Activated gamma-delta T cell treated with Interleukin-2 at 50 U/mL for 16 hours (primary cell): ENCODE data around the gene SGMS1.
"Not testable (repeated sequence)": the region's sequence is repeated elsewhere in the genome, so short reads cannot be mapped to it uniquely, and the experiment has no call there.

Experiments used
- DNase-seq: peaks from one replicate; pipeline ENCODE4 v3.0.0-alpha.2; 2020

The SGMS1 gene

GRCh38 chr10:50503661-50504320 is 120.0 kb downstream of the SGMS1 start:
- DNase-seq = no peak

DNA sequence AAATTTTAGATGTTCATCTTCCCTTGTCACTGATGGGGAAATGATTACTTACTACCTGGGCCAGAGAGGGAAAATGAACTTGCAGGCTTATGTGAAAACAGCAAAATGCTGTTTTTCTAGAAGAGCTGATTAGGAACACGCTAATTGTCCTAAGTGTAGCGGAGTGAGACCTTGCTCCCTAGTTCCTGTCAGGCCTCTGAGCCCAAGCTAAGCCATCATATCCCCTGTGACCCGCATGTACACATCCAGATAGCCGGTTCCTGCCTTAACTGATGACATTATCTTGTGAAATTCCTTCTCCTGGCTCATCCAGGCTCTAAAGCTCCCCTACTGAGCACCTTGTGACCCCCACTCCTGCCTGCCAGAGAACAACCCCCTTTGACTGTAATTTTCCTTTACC is 120.6 kb downstream of the SGMS1 start:
- DNase-seq = not testable (repeated sequence)

GRCh38 chr10:50501924-50502452 is 121.8 kb downstream of the SGMS1 start:
- DNase-seq = no peak

GRCh38 chr10:50501478-50501877 is 122.3 kb downstream of the SGMS1 start:
- no peak for DNase-seq

DNA sequence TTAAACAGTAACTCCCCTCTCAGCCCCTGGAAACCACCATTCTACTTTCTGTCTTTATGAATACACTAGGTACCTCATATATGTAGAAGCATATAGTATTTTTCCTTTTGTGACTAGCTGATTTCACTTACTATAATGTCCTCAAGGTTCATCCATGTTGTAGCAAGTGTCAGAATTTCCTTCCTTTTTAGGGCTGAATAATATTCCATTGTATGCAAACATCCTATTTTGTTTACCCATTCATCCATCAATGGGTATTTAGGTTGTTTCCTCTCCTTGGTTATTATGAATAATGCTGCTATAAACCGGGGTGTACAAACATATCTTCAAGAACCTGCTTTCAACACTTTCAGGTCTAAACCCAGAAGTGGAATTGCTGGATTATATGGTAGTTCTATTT is 125.3 kb downstream of the SGMS1 start:
- DNase-seq = no peak

GRCh38 chr10:50497758-50498157 is 126.0 kb downstream of the SGMS1 start:
- DNase-seq = no peak

DNA sequence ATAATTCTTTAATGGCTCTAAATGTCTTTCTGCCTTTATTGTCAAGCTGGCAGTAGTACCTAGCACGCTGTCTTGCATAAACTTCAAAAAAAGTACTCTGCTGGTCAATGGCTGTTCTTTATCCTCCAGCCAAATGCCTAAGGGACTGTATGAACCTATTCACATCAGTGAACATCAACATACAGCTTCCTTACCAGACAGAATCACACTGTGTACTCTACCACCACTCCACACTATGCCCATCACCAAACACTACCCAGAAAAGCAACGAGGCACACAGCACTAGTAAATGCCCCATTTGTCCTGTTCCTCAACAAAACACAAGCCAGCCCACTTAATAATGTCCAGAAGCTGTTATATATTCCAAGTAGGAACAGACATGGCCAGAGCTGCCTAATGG is 127.5 kb downstream of the SGMS1 start:
- DNase-seq = no peak

DNA sequence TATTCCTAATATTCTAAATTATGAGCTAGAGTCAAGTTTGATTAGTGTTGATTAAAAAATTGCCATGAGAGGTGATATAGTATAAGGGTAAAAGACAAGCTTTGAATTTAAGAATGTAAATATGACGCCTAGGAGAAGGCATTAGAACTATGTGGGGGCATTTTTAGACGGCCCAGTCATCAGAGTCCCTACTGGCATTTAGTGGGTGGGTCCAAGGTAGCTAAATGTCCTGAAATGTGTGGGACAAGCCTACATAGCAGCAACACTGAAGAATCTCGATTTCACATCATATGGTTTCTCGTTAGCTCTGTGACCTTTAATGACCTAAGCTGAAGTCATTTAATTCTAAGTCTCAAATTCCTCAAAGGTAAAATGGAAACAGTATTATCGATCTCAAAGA is 133.5 kb downstream of the SGMS1 start:
- no peak for DNase-seq

DNA sequence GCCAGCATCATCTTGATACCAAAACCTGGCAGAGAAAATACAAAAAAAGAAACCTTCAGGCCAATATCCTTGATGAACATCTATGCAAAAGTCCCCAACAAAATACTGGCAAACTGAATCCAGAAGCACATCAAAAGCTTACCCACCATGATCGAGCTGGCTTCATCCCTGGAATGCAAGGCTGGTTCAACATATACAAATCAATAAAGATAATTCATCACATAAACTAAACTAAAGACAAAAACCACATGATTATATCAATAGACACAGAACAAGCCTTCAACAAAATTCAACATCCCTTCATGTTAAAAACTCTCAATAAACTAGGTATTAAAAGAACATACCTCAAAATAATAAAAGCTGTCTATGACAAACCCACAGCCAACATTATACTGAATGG is 139.2 kb downstream of the SGMS1 start:
- DNase-seq = not testable (repeated sequence)

DNA sequence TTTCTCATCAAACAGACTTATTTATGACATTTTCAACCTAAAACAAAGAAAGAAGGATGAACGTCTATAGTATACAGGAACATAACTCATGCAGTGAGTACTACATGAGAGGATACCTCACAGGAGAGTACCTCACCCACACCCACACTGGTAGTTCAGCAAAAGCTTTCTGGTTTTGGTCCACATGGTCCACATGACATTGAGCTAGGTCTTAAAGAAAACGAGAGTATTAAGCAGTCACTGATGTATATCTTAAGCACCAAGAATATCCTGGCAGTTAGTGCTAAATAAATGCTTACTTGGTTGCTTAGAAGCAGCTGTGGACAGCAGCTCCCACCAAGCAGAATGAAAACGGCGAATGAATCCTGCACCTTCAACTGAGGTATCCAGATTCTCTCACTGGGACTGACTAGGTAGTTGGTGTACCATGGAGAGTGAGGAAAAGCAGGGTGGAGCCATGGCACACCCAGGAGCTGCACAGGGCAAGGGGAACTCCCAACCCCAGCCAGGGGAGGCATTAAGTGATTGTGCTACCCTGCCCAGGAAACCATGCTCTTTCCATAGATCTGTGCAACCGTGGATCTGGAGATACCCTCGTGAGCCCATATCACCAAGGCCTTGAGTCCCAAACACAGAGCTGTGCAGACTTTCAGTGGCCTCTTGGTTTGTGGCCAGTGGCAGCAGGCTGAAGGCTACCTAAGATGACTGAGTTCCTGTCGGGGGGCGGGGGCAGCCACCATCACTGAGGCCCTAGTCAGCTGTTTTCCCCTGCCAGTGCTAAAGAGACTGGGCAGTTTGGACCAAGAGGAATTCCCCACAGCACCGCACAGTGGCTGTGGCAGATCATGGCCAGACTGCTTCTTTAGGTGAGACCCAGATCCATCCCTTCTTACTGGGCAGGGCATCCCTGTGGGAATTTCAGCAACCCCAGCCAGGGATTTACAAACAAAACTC is 143.4 kb downstream of the SGMS1 start:
- no peak for DNase-seq

- no peak for DNase-seq
Observed at GRCh38 chr10:50477287-50478203, 146.2 kb downstream of the SGMS1 start.

- DNase-seq = no peak
Observed at GRCh38 chr10:50473756-50474155, 150.0 kb downstream of the SGMS1 start.

- DNase-seq = no peak
Observed at GRCh38 chr10:50472914-50473313, 150.8 kb downstream of the SGMS1 start.

DNA sequence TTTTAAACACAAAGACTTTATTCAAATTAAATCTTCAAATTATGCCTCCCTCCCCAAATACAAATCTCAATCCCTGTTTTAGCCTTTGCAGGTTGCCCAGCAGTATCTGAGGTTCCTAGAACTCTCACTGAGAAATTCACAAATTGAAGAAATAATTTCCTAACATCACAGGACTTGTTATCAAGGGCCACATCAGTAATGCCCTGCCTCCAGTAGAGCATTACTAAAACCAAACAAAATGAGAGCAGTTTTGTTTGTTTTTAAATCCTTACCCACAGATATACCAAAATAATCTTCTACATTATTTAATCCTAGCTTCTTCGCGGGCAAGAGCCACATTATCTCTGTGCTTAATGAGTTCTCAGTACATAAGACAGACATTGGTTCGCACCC is 152.2 kb downstream of the SGMS1 start:
- no peak for DNase-seq

- DNase-seq = no peak
Observed at GRCh38 chr10:50470798-50471582, 152.8 kb downstream of the SGMS1 start.

GRCh38 chr10:50470345-50470744 is 153.4 kb downstream of the SGMS1 start:
- no peak for DNase-seq

GRCh38 chr10:50469778-50470193 is 154.0 kb downstream of the SGMS1 start:
- no peak for DNase-seq

DNA sequence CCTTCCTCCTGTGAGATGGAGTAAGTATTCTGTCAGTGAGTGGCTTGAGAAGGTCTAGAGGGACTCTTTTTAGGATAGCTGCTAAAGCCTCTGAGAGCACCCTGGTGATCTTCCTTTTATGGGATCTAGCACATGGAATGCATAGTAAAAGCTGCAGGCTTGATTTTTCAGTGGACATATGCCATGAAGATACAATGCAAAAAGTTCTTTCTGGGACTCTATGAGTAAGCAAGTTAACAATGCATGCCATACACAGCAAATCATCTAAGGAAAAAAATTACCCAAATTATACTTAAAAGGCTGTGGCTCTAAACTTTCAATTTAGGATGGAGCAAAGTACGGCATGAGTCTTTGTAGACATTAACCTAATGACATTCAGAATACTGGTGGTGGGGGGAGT is 154.5 kb downstream of the SGMS1 start:
- DNase-seq = no peak

GRCh38 chr10:50467209-50467608 is 156.5 kb downstream of the SGMS1 start:
- DNase-seq = no peak

- DNase-seq = no peak
Observed at GRCh38 chr10:50464004-50464409, 159.7 kb downstream of the SGMS1 start.

DNA sequence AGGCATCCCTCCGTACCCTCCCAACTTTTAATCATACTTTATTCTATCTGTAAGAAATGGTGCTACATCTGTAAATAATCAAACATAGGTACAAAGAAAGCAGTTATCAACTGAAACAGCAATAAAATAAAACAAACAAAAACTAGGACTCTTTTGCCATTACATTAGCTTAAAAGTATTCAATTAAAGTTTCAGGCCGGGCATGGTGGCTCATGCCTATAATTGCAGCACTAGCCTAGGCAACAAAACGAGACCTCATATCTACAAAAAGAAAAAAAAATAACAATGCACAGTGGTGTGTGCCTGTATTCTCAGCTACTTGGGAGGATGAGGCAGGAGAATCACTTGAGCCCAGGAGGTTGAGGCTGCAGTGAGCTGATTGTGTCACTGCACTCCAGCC is 161.9 kb downstream of the SGMS1 start:
- no peak for DNase-seq

- no peak for DNase-seq
Observed at GRCh38 chr10:50461123-50461522, 162.6 kb downstream of the SGMS1 start.
